ENCODE data around the gene HMGB2. TPM values are rescaled to one million over a fixed set of nuclear protein-coding genes. Genes with fewer than 3 reads are reported as not detected.
A peak's percentile ranks its signal among the peaks of the same experiment; 100 is the strongest.

Gene HMGB2
- total and polyA plus RNA-seq, 5 donors: 26.3 to 98.3 (median 47.1) TPM

- H3K4me1 ChIP-seq (ENCODE audit: control insufficient read depth, insufficient read depth, low read length): no peaks in the 10 kb centered on the region
- peak; percentile 54 to 89 (median 88) for DNase-seq
- intact Hi-C loops (cut with DNase I): loop anchor here in 3 of 4 donors (5.0 kb wide), 1 partner anchor 37 kb away; the partner anchor contains the start of gene SAP30 (in 3 of the 3)
- no peaks in the 10 kb centered on the region for H3K9me3 ChIP-seq (ENCODE audit: control insufficient read depth, low read length)
- 2% methylated on average over 52 of the region's 52 CpGs for WGBS
- no peaks in the 10 kb centered on the region for H3K27me3 ChIP-seq (ENCODE audit: control insufficient read depth, insufficient read depth)
- H3K27ac ChIP-seq (ENCODE audit: low read length): peak overlapping the region; percentile 79
- peak; percentile 68 to 74 for ATAC-seq
- peak overlapping the region; percentile 90 for H3K4me3 ChIP-seq (ENCODE audit: low read length)
Observed at GRCh38 chr4:173334891-173335752, 964 bp upstream of the HMGB2 start.

GRCh38 chr4:173333658-173334084 lies 487 bp downstream of the HMGB2 start:
- DNase-seq: peak; percentile 70 to 90 (median 86)
- Histone ChIP-seq H3K27me3 (ENCODE audit: control insufficient read depth, insufficient read depth) (no peaks in the 10 kb centered on the region), H3K27ac (ENCODE audit: low read length) (peak overlapping the region; percentile 100), H3K4me1 (ENCODE audit: control insufficient read depth, insufficient read depth, low read length) (no peaks in the 10 kb centered on the region), H3K4me3 (ENCODE audit: low read length) (peak overlapping the region; percentile 91), H3K9me3 (ENCODE audit: control insufficient read depth, low read length) (no peaks in the 10 kb centered on the region)
- ATAC-seq: peak; percentile 72 to 79
- WGBS: under 1% methylated on average over 49 of the region's 53 CpGs
- intact Hi-C loops (cut with DNase I): loop anchor here in 3 of 4 donors (5.0 kb wide), 1 partner anchor 39 kb away; the partner anchor contains the start of gene SAP30 (in 3 of the 3)

GRCh38 chr4:173332963-173333657 lies 1.0 kb downstream of the HMGB2 start:
- 4% methylated on average over 21 of the region's 21 CpGs for WGBS
- no peaks in the 10 kb centered on the region for H3K27me3 ChIP-seq (ENCODE audit: control insufficient read depth, insufficient read depth)
- no peak for ATAC-seq
- H3K4me1 ChIP-seq (ENCODE audit: control insufficient read depth, insufficient read depth, low read length): no peaks in the 10 kb centered on the region
- peak overlapping the region; percentile 86 for H3K27ac ChIP-seq (ENCODE audit: low read length)
- intact Hi-C loops (cut with DNase I): loop anchor here in 3 of 4 donors (5.0 kb wide), 1 partner anchor 39 kb away; the partner anchor contains the start of gene SAP30 (in 3 of the 3)
- no peak for DNase-seq
- H3K4me3 ChIP-seq (ENCODE audit: low read length): peak overlapping the region; percentile 91
- no peaks in the 10 kb centered on the region for H3K9me3 ChIP-seq (ENCODE audit: control insufficient read depth, low read length)

GRCh38 chr4:173332021-173332487 lies 2.1 kb downstream of the HMGB2 start:
- Histone ChIP-seq H3K27me3 (ENCODE audit: control insufficient read depth, insufficient read depth) (no peaks in the 10 kb centered on the region), H3K9me3 (ENCODE audit: control insufficient read depth, low read length) (no peaks in the 10 kb centered on the region), H3K4me1 (ENCODE audit: control insufficient read depth, insufficient read depth, low read length) (no peaks in the 10 kb centered on the region), H3K4me3 (ENCODE audit: low read length) (peak overlapping the region; percentile 91), H3K27ac (ENCODE audit: low read length) (peak overlapping the region; percentile 65)
- no peak for DNase-seq
- no peak for ATAC-seq
- intact Hi-C loops (cut with DNase I): loop anchor here in 3 of 4 donors (5.0 kb wide), 1 partner anchor 40 kb away; the partner anchor contains the start of gene SAP30 (in 3 of the 3)
- WGBS: 20% methylated on average over 6 of the region's 6 CpGs

- Histone ChIP-seq H3K4me1 (ENCODE audit: control insufficient read depth, insufficient read depth, low read length) (no peaks in the 10 kb centered on the region), H3K4me3 (ENCODE audit: low read length) (no peak overlapping the region), H3K27me3 (ENCODE audit: control insufficient read depth, insufficient read depth) (no peaks in the 10 kb centered on the region), H3K27ac (ENCODE audit: low read length) (no peak overlapping the region), H3K9me3 (ENCODE audit: control insufficient read depth, low read length) (no peaks in the 10 kb centered on the region)
- ATAC-seq (no peak), DNase-seq (no peak)
- intact Hi-C loops (cut with DNase I): loop anchor here in 3 of 4 donors (5.0 kb wide), 1 partner anchor 42 kb away; the partner anchor contains the start of gene SAP30 (in 3 of the 3)
- WGBS: 79% methylated on average over 2 of the region's 2 CpGs
Observed at GRCh38 chr4:173330590-173330989, 3.6 kb downstream of the HMGB2 start.

GRCh38 chr4:173328236-173328901 lies 5.8 kb downstream of the HMGB2 start:
- Histone ChIP-seq H3K27me3 (ENCODE audit: control insufficient read depth, insufficient read depth) (no peaks in the 10 kb centered on the region), H3K9me3 (ENCODE audit: control insufficient read depth, low read length) (no peaks in the 10 kb centered on the region), H3K4me3 (ENCODE audit: low read length) (no peak overlapping the region), H3K27ac (ENCODE audit: low read length) (no peak overlapping the region), H3K4me1 (ENCODE audit: control insufficient read depth, insufficient read depth, low read length) (no peaks in the 10 kb centered on the region)
- peak in 1 of 3 donors; percentile 47 for DNase-seq
- intact Hi-C loops (cut with DNase I): no loop called here
- ATAC-seq: no peak
- 81% methylated on average over 5 of the region's 5 CpGs for WGBS

- Histone ChIP-seq H3K4me3 (ENCODE audit: low read length) (no peak overlapping the region), H3K9me3 (ENCODE audit: control insufficient read depth, low read length) (no peaks in the 10 kb centered on the region), H3K27me3 (ENCODE audit: control insufficient read depth, insufficient read depth) (no peaks in the 10 kb centered on the region), H3K4me1 (ENCODE audit: control insufficient read depth, insufficient read depth, low read length) (no peaks in the 10 kb centered on the region), H3K27ac (ENCODE audit: low read length) (no peak overlapping the region)
- WGBS: 96% methylated on average over 5 of the region's 5 CpGs
- intact Hi-C loops (cut with DNase I): no loop called here
- no peak for DNase-seq
- no peak for ATAC-seq
Observed at GRCh38 chr4:173325007-173325736, 9.0 kb downstream of the HMGB2 start.

GRCh38 chr4:173319696-173320095 lies 14.5 kb downstream of the HMGB2 start:
- no peaks in the 10 kb centered on the region for H3K4me1 ChIP-seq (ENCODE audit: control insufficient read depth, insufficient read depth, low read length)
- H3K27me3 ChIP-seq (ENCODE audit: control insufficient read depth, insufficient read depth): no peaks in the 10 kb centered on the region
- H3K27ac ChIP-seq (ENCODE audit: low read length): no peak overlapping the region
- intact Hi-C loops (cut with DNase I): loop anchor here (2.0 to 10.0 kb wide), 3 partner anchors 97 to 175 kb away; no protein-coding TSS in a partner anchor
- ATAC-seq (no peak), DNase-seq (no peak)
- H3K4me3 ChIP-seq (ENCODE audit: low read length): no peak overlapping the region
- no peaks in the 10 kb centered on the region for H3K9me3 ChIP-seq (ENCODE audit: control insufficient read depth, low read length)
- 82% methylated on average over 2 of the region's 2 CpGs for WGBS

GRCh38 chr4:173318648-173319211 lies 15.4 kb downstream of the HMGB2 start:
- no peaks in the 10 kb centered on the region for H3K9me3 ChIP-seq (ENCODE audit: control insufficient read depth, low read length)
- no peak for DNase-seq
- intact Hi-C loops (cut with DNase I): loop anchor here (2.0 to 10.0 kb wide), 3 partner anchors 98 to 176 kb away; no protein-coding TSS in a partner anchor
- no peaks in the 10 kb centered on the region for H3K27me3 ChIP-seq (ENCODE audit: control insufficient read depth, insufficient read depth)
- no peak overlapping the region for H3K27ac ChIP-seq (ENCODE audit: low read length)
- H3K4me3 ChIP-seq (ENCODE audit: low read length): no peak overlapping the region
- no peaks in the 10 kb centered on the region for H3K4me1 ChIP-seq (ENCODE audit: control insufficient read depth, insufficient read depth, low read length)
- WGBS: 12% methylated on average over 3 of the region's 3 CpGs
- ATAC-seq: peak; percentile 50 to 52
